Neuronal stem cell (in vitro differentiated cells): ENCODE data around the gene HOXB13.

Source experiments
- DNase-seq: peaks from one replicate; pipeline ENCODE4 v3.0.0-alpha.2; 2013; ENCODE audit warnings: low spot score
- H2AFZ ChIP-seq: one replicate; pipeline ENCODE4 v1.6.1; 2013; ENCODE audit warnings: mild to moderate bottlenecking, low read length, inconsistent platforms
- H2AK5ac ChIP-seq: 2 replicates; pipeline ENCODE4 v1.6.1; 2013; ENCODE audit warnings: low read depth, mild to moderate bottlenecking, inconsistent platforms, low read length, moderate library complexity, mixed read lengths
- H2BK120ac ChIP-seq: 2 replicates; pipeline ENCODE4 v1.6.1; 2013; ENCODE audit warnings: low read depth, mild to moderate bottlenecking, inconsistent platforms, low read length, moderate library complexity, mixed read lengths
- H2BK12ac ChIP-seq: one replicate; pipeline ENCODE4 v1.6.1; 2013; ENCODE audit warnings: low read length, inconsistent platforms
- H2BK15ac ChIP-seq: 2 replicates; pipeline ENCODE4 v1.6.1; 2013; ENCODE audit warnings: mild to moderate bottlenecking, low read length, inconsistent platforms, mixed read lengths
- H2BK5ac ChIP-seq: one replicate; pipeline ENCODE4 v1.6.1; 2013; ENCODE audit warnings: inconsistent platforms, mild to moderate bottlenecking, low read length, moderate library complexity
- H3K14ac ChIP-seq: one replicate; pipeline ENCODE4 v1.6.1; 2013; ENCODE audit warnings: low read length, inconsistent platforms
- H3K18ac ChIP-seq: 2 replicates; pipeline ENCODE4 v1.6.1; 2013; ENCODE audit warnings: low read length, inconsistent platforms
- H3K23ac ChIP-seq: 2 replicates; pipeline ENCODE4 v1.6.1; 2013; ENCODE audit warnings: low read depth, mild to moderate bottlenecking, mixed read lengths, low read length, inconsistent platforms; ENCODE audit not compliant: poor library complexity
- H3K27ac ChIP-seq: replicated peaks from 3 replicates; pipeline ENCODE4 v1.5.1; 2013; ENCODE audit warnings: low read length, inconsistent platforms
- H3K27me3 ChIP-seq, 3 experiments: 2 replicates each; pipeline ENCODE4 v1.6.1; 2013; ENCODE audit warnings: low read length in 3 of 3, mild to moderate bottlenecking in 2 of 3, inconsistent platforms in 1 of 3, low read depth in 1 of 3, mixed read lengths in 1 of 3, moderate library complexity in 1 of 3; ENCODE audit not compliant: control insufficient read depth in 3 of 3, insufficient read depth in 3 of 3
- H3K36me3 ChIP-seq, 2 donors: replicated peaks in 1 of 2; 2 replicates each; pipeline ENCODE4 v1.6.1; 2013; ENCODE audit warnings: low read length in 2 of 2; ENCODE audit not compliant: control insufficient read depth in 2 of 2, insufficient read depth in 2 of 2
- H3K4ac ChIP-seq: 2 replicates; pipeline ENCODE4 v1.6.1; 2013; ENCODE audit warnings: inconsistent platforms, mild to moderate bottlenecking, low read length, moderate library complexity
- H3K4me1 ChIP-seq, 2 donors: 1 replicate in 1 of 2; 2 replicates in 1 of 2; pipeline ENCODE4 v1.6.1; 2013; ENCODE audit warnings: low read length in 2 of 2, low read depth in 1 of 2; ENCODE audit not compliant: control insufficient read depth in 2 of 2, insufficient read depth in 1 of 2
- H3K4me2 ChIP-seq: one replicate; pipeline ENCODE4 v1.6.1; 2013; ENCODE audit warnings: mild to moderate bottlenecking, low read length, inconsistent platforms; ENCODE audit not compliant: insufficient read depth, poor library complexity, severe bottlenecking
- H3K4me3 ChIP-seq, 2 donors: 2 replicates each; pipeline ENCODE4 v1.5.1; 2013; ENCODE audit warnings: low read length in 2 of 2, mild to moderate bottlenecking in 2 of 2, inconsistent platforms in 1 of 2, moderate library complexity in 1 of 2
- H3K79me1 ChIP-seq: one replicate; pipeline ENCODE4 v1.6.1; 2013; ENCODE audit warnings: low read depth, mild to moderate bottlenecking, inconsistent platforms, low read length, moderate library complexity
- H3K9ac ChIP-seq: one replicate; pipeline ENCODE4 v1.6.1; 2013; ENCODE audit warnings: mild to moderate bottlenecking, low read depth, low read length, inconsistent platforms; ENCODE audit not compliant: poor library complexity
- H3K9me3 ChIP-seq, 2 donors: replicated peaks in 1 of 2; 2 replicates each; pipeline versions ENCODE3 to v1.6.1; 2013; ENCODE audit warnings: low read length in 2 of 2, mild to moderate bottlenecking in 2 of 2, inconsistent platforms in 1 of 2, low read depth in 1 of 2, mixed read lengths in 1 of 2, moderate library complexity in 1 of 2; ENCODE audit not compliant: control insufficient read depth in 2 of 2, insufficient read depth in 1 of 2
- H4K8ac ChIP-seq: one replicate; pipeline ENCODE4 v1.6.1; 2013; ENCODE audit warnings: low read depth, mild to moderate bottlenecking, inconsistent platforms, low read length, moderate library complexity
- H4K91ac ChIP-seq: one replicate; pipeline ENCODE4 v1.6.1; 2013; ENCODE audit warnings: low read length, low read depth, mild to moderate bottlenecking, inconsistent platforms; ENCODE audit not compliant: poor library complexity
- WGBS, 2 donors: extraction: QIAGEN DNeasy Blood & Tissue Kit; methylation state at CpG; one replicate each; pipeline ENCODE4 v1.1.7; 2013; ENCODE audit warnings: missing lambda C conversion rate in 2 of 2, mixed read lengths in 1 of 2; ENCODE audit not compliant: insufficient read length in 2 of 2, insufficient replicate concordance in 1 of 2; ENCODE audit errors: extremely low coverage in 2 of 2; 5-methylcytosine and 5-hydroxymethylcytosine counted together

HOXB13 gene

GRCh38 chr17:48720266-48721008 lies 8.1 kb downstream of the HOXB13 start:
- no peak overlapping the region for H3K14ac ChIP-seq
- no peak overlapping the region for H3K4me2 ChIP-seq
- H3K4me1 ChIP-seq: no peaks in the 10 kb centered on the region
- H2AK5ac ChIP-seq: no peak overlapping the region
- no peak overlapping the region for H3K4me3 ChIP-seq
- H2BK15ac ChIP-seq: no peak overlapping the region
- no peak overlapping the region for H3K4ac ChIP-seq
- no peak overlapping the region for H2AFZ ChIP-seq
- no CpG with 5 or more reads among the region's 11 CpGs for WGBS, 2 donors
- H4K8ac ChIP-seq: no peak overlapping the region
- H2BK5ac ChIP-seq: no peak overlapping the region
- no peak overlapping the region for H3K27ac ChIP-seq
- H3K79me1 ChIP-seq: no peaks in the 10 kb centered on the region
- H3K27me3 ChIP-seq: peaks cover 56 to 99% (median 92%) of the 10 kb centered on the region in 3 experiments
- no peak overlapping the region for H4K91ac ChIP-seq
- H3K18ac ChIP-seq: no peak overlapping the region
- no peak overlapping the region for H2BK120ac ChIP-seq
- no peaks in the 10 kb centered on the region for H3K36me3 ChIP-seq
- H2BK12ac ChIP-seq: no peak overlapping the region
- DNase-seq: no peak
- H3K23ac ChIP-seq: peak overlapping the region; percentile 90
- H3K9me3 ChIP-seq: peaks cover 0 to 8% of the 10 kb centered on the region in 2 donors
- no peak overlapping the region for H3K9ac ChIP-seq

DNA sequence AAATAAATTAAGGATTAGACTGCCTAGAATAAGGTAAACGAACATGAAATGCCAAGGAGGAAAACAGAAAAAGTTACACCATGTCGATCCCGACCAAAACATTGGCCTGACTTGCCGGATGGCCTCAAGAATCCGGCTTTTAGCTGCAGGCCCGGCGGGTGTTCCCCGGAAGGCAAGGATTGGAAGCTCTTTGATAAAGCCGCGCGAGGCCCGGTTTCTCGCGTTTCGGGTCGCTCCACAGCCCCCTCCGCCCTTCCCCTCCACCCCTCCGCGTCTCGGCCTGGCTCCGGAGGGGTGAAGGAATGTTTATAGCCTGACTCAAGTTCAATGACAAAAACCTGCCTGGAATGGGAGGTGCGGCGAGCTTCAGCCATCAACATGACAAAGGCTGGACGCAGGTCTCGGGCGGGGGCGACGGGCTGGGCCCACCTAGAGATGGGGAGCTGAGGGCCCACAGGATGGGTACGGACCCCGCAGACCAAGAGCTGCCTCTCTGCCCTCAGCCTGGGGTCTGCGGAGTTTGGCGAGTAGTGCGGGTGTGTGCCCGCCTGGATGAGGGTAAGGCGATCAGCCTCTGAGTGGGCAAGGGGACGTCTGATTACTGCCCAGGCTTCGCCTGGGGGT lies 8.8 kb downstream of the HOXB13 start:
- no peak for DNase-seq
- H3K4me3 ChIP-seq: no peak overlapping the region
- H3K4ac ChIP-seq: no peak overlapping the region
- no peaks in the 10 kb centered on the region for H3K79me1 ChIP-seq
- peaks cover 49 to 99% (median 86%) of the 10 kb centered on the region in 3 experiments for H3K27me3 ChIP-seq
- no peak overlapping the region for H3K4me2 ChIP-seq
- no CpG with 5 or more reads among the region's 37 CpGs for WGBS, 2 donors
- no peak overlapping the region for H3K14ac ChIP-seq
- H2BK120ac ChIP-seq: no peak overlapping the region
- no peak overlapping the region for H3K18ac ChIP-seq
- H3K9me3 ChIP-seq: peaks cover 0 to 8% of the 10 kb centered on the region in 2 donors
- H3K27ac ChIP-seq: no peak overlapping the region
- H3K23ac ChIP-seq: peak overlapping the region; percentile 90
- no peak overlapping the region for H3K9ac ChIP-seq
- no peaks in the 10 kb centered on the region for H3K36me3 ChIP-seq
- no peak overlapping the region for H4K8ac ChIP-seq
- H4K91ac ChIP-seq: no peak overlapping the region
- no peak overlapping the region for H2BK5ac ChIP-seq
- H2BK12ac ChIP-seq: no peak overlapping the region
- H2AK5ac ChIP-seq: peak overlapping the region; percentile 49
- H3K4me1 ChIP-seq: no peaks in the 10 kb centered on the region
- H2AFZ ChIP-seq: peak overlapping the region; percentile 80
- no peak overlapping the region for H2BK15ac ChIP-seq

DNA sequence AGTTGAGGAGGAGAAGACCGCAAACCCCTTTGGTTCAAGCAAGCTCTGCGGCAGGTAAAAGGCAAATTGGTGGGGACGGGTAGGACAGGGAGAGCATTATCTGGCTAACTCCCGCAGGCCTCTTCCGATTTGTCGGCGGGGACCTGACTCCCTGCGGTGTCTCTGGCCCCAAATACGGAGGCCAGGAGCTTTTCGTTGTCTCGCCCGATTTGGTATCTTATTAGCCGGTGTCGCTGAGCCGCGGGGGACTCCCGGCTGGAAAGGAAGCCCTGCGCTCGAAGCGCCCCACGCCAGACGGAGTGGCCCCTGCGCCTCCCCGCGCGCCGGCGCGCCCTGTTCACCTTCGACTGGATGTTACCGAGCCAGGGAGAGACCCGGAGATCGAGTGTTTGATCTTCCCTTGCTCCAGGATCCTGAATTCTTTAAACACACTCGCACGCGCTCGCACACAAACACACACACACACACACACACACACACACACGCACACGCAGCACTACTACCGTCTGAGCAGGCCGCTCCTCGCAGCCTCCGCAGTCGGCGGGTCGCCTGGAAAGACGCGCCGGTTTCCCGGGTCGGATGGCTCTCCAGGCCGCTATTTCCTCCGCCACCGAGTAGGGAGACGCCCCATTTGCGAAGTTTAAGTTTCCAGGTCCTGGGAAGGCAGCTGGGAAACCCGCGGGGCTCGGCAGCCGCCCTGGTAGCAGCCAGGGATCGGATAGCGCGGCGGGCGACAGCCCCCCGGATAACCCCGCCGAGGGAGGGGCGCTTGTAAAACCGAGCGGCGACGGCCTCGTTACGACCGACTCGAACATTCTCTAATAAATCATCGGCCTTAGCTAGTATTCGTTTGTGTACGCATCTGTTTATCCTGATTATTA lies 9.5 kb downstream of the HOXB13 start:
- no CpG with 5 or more reads among the region's 80 CpGs for WGBS, 2 donors
- H3K27ac ChIP-seq: no peak overlapping the region
- H3K4me3 ChIP-seq: no peak overlapping the region

More for the DNA sequence above, 9.5 kb downstream of the HOXB13 start:
- Histone ChIP-seq H2BK120ac (no peak overlapping the region), H3K9me3 (peaks cover 0 to 8% of the 10 kb centered on the region in 2 donors), H4K91ac (no peak overlapping the region), H3K4ac (no peak overlapping the region), H3K9ac (no peak overlapping the region), H2BK12ac (no peak overlapping the region), H3K23ac (peak overlapping the region; percentile 11), H3K36me3 (no peaks in the 10 kb centered on the region), H2AK5ac (no peak overlapping the region), H3K14ac (no peak overlapping the region), H3K18ac (no peak overlapping the region), H3K79me1 (no peaks in the 10 kb centered on the region), H3K27me3 (peaks cover 49 to 94% (median 79%) of the 10 kb centered on the region in 3 experiments), H2BK5ac (no peak overlapping the region), H2BK15ac (no peak overlapping the region), H3K4me1 (no peaks in the 10 kb centered on the region), H4K8ac (no peak overlapping the region), H3K4me2 (no peak overlapping the region), H2AFZ (peak overlapping the region; percentile 80)
- DNase-seq: no peak
